SK-N-SH (cell line): ENCODE results near the gene CHCHD6. TPM values are rescaled to one million over a fixed set of nuclear protein-coding genes. Genes with fewer than 3 reads are reported as not detected.

Experiments used
- CTCF ChIA-PET: fragments of 300-600, 350-600 bp; formaldehyde crosslinking; extraction: SDS; loops from one replicate; lab custom pipeline; 2021; lab: Yijun Ruan, JAX
- POLR2A ChIA-PET: fragments of 350-600 bp; sonication (Branson Sonifier 250); formaldehyde crosslinking; extraction: SDS; loops from one replicate; lab custom pipeline; 2020; ENCODE audit warnings: antibody characterized with exemption, inconsistent platforms; lab: Yijun Ruan, JAX
- DNase-seq: peaks from one replicate; pipeline ENCODE4 v3.0.0; 2012
- H2AFZ ChIP-seq: fragments of 200-600 bp; sonication (generic); 2 replicates; pipeline ENCODE4 v1.8.1; 2016; ENCODE audit warnings: antibody characterized with exemption, mild to moderate bottlenecking, low read depth
- H3F3A ChIP-seq: fragments of 200-600 bp; sonication (generic); replicated peaks from 2 replicates; pipeline ENCODE3; 2016; ENCODE audit warnings: antibody characterized with exemption, mild to moderate bottlenecking; ENCODE audit not compliant: insufficient read depth
- H3K27ac ChIP-seq, 2 experiments: fragments of 200-500 bp in 1 of 2; fragments of 200-600 bp in 1 of 2; sonication (Bioruptor generic) in 1 of 2; sonication (generic), shearing (Covaris generic) in 1 of 2; 2 replicates each; pipeline versions ENCODE4 v1.5.1 to v1.6.1; 2014 to 2016; ENCODE audit warnings: low read depth in 2 of 2, inconsistent platforms in 1 of 2, low read length in 1 of 2, mild to moderate bottlenecking in 1 of 2, mixed read lengths in 1 of 2
- H3K27me3 ChIP-seq: fragments of 200-600 bp; sonication (generic), shearing (Covaris generic); 2 replicates; pipeline ENCODE4 v1.6.1; 2016; ENCODE audit warnings: mixed run types; ENCODE audit not compliant: insufficient read depth
- H3K36me3 ChIP-seq, 2 experiments: fragments of 200-500 bp in 1 of 2; fragments of 200-600 bp in 1 of 2; sonication (Bioruptor generic) in 1 of 2; sonication (generic) in 1 of 2; replicated peaks in 1 of 2; 2 replicates each; pipeline versions ENCODE3 to v1.5.1; 2014 to 2016; ENCODE audit warnings: low read length in 1 of 2, mild to moderate bottlenecking in 1 of 2; ENCODE audit not compliant: insufficient read depth in 2 of 2, control insufficient read depth in 1 of 2
- H3K4me1 ChIP-seq, 2 experiments: fragments of 200-500 bp in 1 of 2; fragments of 200-600 bp in 1 of 2; sonication (Bioruptor generic) in 1 of 2; sonication (generic), shearing (Covaris generic) in 1 of 2; 2 replicates each; pipeline versions ENCODE4 v1.5.1 to v1.6.1; 2014 to 2016; ENCODE audit warnings: low read depth in 1 of 2, low read length in 1 of 2, mixed run types in 1 of 2; ENCODE audit not compliant: insufficient read depth in 2 of 2, control insufficient read depth in 1 of 2
- H3K4me2 ChIP-seq: fragments of 200-600 bp; sonication (generic), shearing (Covaris generic); 2 replicates; pipeline ENCODE4 v1.6.1; 2017; ENCODE audit warnings: mixed run types
- H3K4me3 ChIP-seq, 2 experiments: fragments of 200-500 bp in 1 of 2; fragments of 200-600 bp in 1 of 2; sonication (Bioruptor generic) in 1 of 2; sonication (generic), shearing (Covaris generic) in 1 of 2; 2 replicates each; pipeline versions ENCODE4 v1.5.1 to v1.8.1; 2014 to 2016; ENCODE audit warnings: low read depth in 2 of 2, inconsistent platforms in 1 of 2, low read length in 1 of 2, mild to moderate bottlenecking in 1 of 2, mixed read lengths in 1 of 2, moderate library complexity in 1 of 2
- H3K79me2 ChIP-seq: fragments of 200-600 bp; sonication (generic); 2 replicates; pipeline ENCODE4 v1.8.1; 2017; ENCODE audit warnings: mild to moderate bottlenecking; ENCODE audit not compliant: insufficient read depth
- H3K9ac ChIP-seq: fragments of 200-600 bp; sonication (generic); 2 replicates; pipeline ENCODE4 v1.6.1; 2017; ENCODE audit warnings: mixed run types
- H3K9me2 ChIP-seq: fragments of 200-600 bp; sonication (generic); 2 replicates; pipeline ENCODE4 v1.6.1; 2017; ENCODE audit warnings: mixed run types
- H3K9me3 ChIP-seq: fragments of 200-600 bp; sonication (generic); 2 replicates; pipeline ENCODE4 v1.6.1; 2017; ENCODE audit warnings: mixed run types, mild to moderate bottlenecking, moderate library complexity
- H4K20me1 ChIP-seq: fragments of 200-600 bp; sonication (generic); 2 replicates; pipeline ENCODE4 v1.6.1; 2017; ENCODE audit warnings: mild to moderate bottlenecking, mixed run types; ENCODE audit not compliant: insufficient read depth
- GATA2 ChIP-seq: sonication (generic); formaldehyde crosslinking; IDR thresholded peaks from 2 replicates; pipeline ENCODE4 v1.5.0; 2020; ENCODE audit warnings: mild to moderate bottlenecking, missing genetic modification reagents
- JUND ChIP-seq: IDR thresholded peaks from 2 replicates; pipeline ENCODE4 v1.4.0; 2012
- MEF2A ChIP-seq: IDR thresholded peaks from 2 replicates; pipeline ENCODE4 v1.4.0; 2012; ENCODE audit warnings: low read depth, borderline replicate concordance
- MXI1 ChIP-seq: IDR thresholded peaks from 2 replicates; pipeline ENCODE4 v1.6.1; 2012; ENCODE audit warnings: mild to moderate bottlenecking, low read depth, low read length, improper control_type of control experiment
- NRF1 ChIP-seq: IDR thresholded peaks from 2 replicates; pipeline ENCODE4 v1.6.1; 2012; ENCODE audit warnings: low read depth, mild to moderate bottlenecking, low read length
- POLR2AphosphoS5 ChIP-seq: IDR thresholded peaks from 2 replicates; pipeline ENCODE4 v1.6.1; 2012; ENCODE audit warnings: low read depth, low read length
- RAD21 ChIP-seq: IDR thresholded peaks from 2 replicates; pipeline ENCODE4 v1.6.1; 2012; ENCODE audit warnings: mild to moderate bottlenecking, low read length
- RFX5 ChIP-seq: IDR thresholded peaks from 2 replicates; pipeline ENCODE4 v1.6.1; 2012; ENCODE audit warnings: mild to moderate bottlenecking, improper control_type of control experiment, low read length
- SMC3 ChIP-seq: IDR thresholded peaks from 2 replicates; pipeline ENCODE4 v1.6.1; 2012; ENCODE audit warnings: low read depth, low read length, improper control_type of control experiment
- TAF1 ChIP-seq: IDR thresholded peaks from 2 replicates; pipeline ENCODE4 v1.6.1; 2012; ENCODE audit warnings: low read depth, mild to moderate bottlenecking, low read length, moderate library complexity, borderline replicate concordance
- WGBS: methylation state at CpG from one replicate; pipeline ENCODE4 v1.1.6; 2017; ENCODE audit warnings: low lambda C conversion rate; 5-methylcytosine and 5-hydroxymethylcytosine counted together
- polyA plus RNA-seq, 3 experiments: library from polyadenylated mRNA; depleted of rRNA; stranded (reverse); fragments of >200 nt; gene quantifications; 2 replicates each; pipeline ENCODE4 v1.2.3, GENCODE V29; 2012
- TF ChIP-seq, protein P1 (sequence below): IDR thresholded peaks from 2 replicates; pipeline ENCODE4 v1.6.1; 2012; ENCODE audit warnings: mild to moderate bottlenecking, low read depth, low read length, moderate library complexity
- TF ChIP-seq, protein P2 (sequence below): IDR thresholded peaks from 2 replicates; pipeline ENCODE4 v1.4.0; 2012; ENCODE audit warnings: low read depth
- TF ChIP-seq, protein P3 (sequence below): fragments of 150-350 bp; IDR thresholded peaks from 2 replicates; pipeline ENCODE4 v1.6.1; 2017; ENCODE audit warnings: antibody characterized with exemption, low read length, low read depth, borderline replicate concordance

CHCHD6 gene
- polyA plus RNA-seq, 1 of the 3 experiments (the other 2 are of a cell fraction) = 42.5 TPM

DNA sequence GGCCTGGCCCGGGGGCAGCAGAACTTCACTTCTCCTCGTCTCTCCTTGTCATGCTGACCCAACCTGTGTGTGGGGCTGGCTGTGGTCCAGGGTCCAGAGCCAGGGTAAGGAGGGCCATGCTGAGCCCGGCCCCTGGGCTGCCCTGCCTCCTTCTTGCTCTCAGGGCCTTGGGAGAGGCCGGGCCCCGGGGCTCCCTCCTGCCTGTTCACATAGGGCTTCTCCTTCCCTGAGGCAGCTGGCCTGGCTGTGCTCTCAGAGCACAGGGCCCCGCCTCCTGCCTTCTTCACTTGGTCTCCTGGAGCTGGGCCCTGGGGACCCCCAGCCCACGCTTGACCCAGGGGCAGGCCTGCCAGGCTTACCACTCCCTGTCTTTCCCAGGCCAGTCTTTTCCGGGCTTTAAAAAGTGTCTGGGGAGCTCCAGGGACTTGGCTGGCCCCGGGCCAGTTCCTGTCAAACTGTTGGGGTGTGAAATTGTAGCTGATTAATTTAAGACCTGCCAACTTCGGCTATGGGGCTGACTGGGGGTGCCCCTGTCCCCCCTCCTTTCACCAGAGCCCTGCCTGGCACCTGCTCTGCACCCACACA, 290.7 kb downstream of the CHCHD6 start:
- ChIA-PET CTCF (interaction anchor here (1.0 to 3.0 kb wide), 5 partner anchors 10 to 553 kb away, joined by 3 to 14 read pairs (median 5); partner anchors contain the start of gene PLXNA1), POLR2A (no interaction called here)
- H3K36me3 ChIP-seq = peaks cover 0 to 47% of the 10 kb centered on the region in 2 experiments
- H3K27ac ChIP-seq = no peak overlapping the region
- no peak overlapping the region for H3K9ac ChIP-seq
- no peak for TF ChIP-seq MXI1
- TF ChIP-seq SMC3 = no peak
- TF ChIP-seq GATA2 (CRISPR knock-in tag) = no peak
- TF ChIP-seq, protein P1, sequence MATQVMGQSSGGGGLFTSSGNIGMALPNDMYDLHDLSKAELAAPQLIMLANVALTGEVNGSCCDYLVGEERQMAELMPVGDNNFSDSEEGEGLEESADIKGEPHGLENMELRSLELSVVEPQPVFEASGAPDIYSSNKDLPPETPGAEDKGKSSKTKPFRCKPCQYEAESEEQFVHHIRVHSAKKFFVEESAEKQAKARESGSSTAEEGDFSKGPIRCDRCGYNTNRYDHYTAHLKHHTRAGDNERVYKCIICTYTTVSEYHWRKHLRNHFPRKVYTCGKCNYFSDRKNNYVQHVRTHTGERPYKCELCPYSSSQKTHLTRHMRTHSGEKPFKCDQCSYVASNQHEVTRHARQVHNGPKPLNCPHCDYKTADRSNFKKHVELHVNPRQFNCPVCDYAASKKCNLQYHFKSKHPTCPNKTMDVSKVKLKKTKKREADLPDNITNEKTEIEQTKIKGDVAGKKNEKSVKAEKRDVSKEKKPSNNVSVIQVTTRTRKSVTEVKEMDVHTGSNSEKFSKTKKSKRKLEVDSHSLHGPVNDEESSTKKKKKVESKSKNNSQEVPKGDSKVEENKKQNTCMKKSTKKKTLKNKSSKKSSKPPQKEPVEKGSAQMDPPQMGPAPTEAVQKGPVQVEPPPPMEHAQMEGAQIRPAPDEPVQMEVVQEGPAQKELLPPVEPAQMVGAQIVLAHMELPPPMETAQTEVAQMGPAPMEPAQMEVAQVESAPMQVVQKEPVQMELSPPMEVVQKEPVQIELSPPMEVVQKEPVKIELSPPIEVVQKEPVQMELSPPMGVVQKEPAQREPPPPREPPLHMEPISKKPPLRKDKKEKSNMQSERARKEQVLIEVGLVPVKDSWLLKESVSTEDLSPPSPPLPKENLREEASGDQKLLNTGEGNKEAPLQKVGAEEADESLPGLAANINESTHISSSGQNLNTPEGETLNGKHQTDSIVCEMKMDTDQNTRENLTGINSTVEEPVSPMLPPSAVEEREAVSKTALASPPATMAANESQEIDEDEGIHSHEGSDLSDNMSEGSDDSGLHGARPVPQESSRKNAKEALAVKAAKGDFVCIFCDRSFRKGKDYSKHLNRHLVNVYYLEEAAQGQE = no peak
- no peak for TF ChIP-seq JUND
- TF ChIP-seq, protein P2, sequence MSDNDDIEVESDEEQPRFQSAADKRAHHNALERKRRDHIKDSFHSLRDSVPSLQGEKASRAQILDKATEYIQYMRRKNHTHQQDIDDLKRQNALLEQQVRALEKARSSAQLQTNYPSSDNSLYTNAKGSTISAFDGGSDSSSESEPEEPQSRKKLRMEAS = no peak
- no peak for TF ChIP-seq TAF1
- no peak for TF ChIP-seq POLR2AphosphoS5
- no peak for TF ChIP-seq RFX5
- TF ChIP-seq NRF1 = no peak
- TF ChIP-seq RAD21 = no peak
- TF ChIP-seq, protein P3, sequence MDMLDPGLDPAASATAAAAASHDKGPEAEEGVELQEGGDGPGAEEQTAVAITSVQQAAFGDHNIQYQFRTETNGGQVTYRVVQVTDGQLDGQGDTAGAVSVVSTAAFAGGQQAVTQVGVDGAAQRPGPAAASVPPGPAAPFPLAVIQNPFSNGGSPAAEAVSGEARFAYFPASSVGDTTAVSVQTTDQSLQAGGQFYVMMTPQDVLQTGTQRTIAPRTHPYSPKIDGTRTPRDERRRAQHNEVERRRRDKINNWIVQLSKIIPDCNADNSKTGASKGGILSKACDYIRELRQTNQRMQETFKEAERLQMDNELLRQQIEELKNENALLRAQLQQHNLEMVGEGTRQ = no peak
- TF ChIP-seq MEF2A = no peak
- no peak overlapping the region for H3K4me2 ChIP-seq
- 60% methylated on average over 1 of the region's 10 CpGs for WGBS
- no peak overlapping the region for H2AFZ ChIP-seq
- H3F3A ChIP-seq = no peaks in the 10 kb centered on the region
- no peaks in the 10 kb centered on the region for H3K9me3 ChIP-seq
- no peak overlapping the region for H3K4me3 ChIP-seq
- H3K27me3 ChIP-seq = no peaks in the 10 kb centered on the region
- peaks cover 4 to 32% of the 10 kb centered on the region in 2 experiments; a peak in 2 of 4 replicates for H3K4me1 ChIP-seq
- H3K9me2 ChIP-seq = no peaks in the 10 kb centered on the region
- no peak for DNase-seq
- H3K79me2 ChIP-seq = peaks cover 100% of the 10 kb centered on the region
- peaks cover 89% of the 10 kb centered on the region for H4K20me1 ChIP-seq
